HT1080 (cell line): Measurements from ENCODE around the gene APMAP. TPM values are rescaled to one million over a fixed set of nuclear protein-coding genes. Genes with fewer than 3 reads are reported as not detected.
A peak's percentile ranks its signal among the peaks of the same experiment; 100 is the strongest.

ENCODE experiments used
- DNase-seq: peaks from one replicate; pipeline ENCODE4 v3.0.0-alpha.2; 2015; ENCODE audit warnings: low read depth
- polyA plus RNA-seq, 2 experiments: library from polyadenylated mRNA; depleted of rRNA; stranded (reverse); fragments of >200 nt; gene quantifications; 2 replicates each; pipeline ENCODE4 v1.2.3, GENCODE V29; 2015
- total RNA-seq: library from RNA; depleted of rRNA; stranded (reverse); fragments of >200 nt; shearing (Covaris generic); gene quantifications from 2 replicates; pipeline ENCODE4 v1.2.3, GENCODE V29; 2014; rRNA removed

The APMAP gene, protein sequence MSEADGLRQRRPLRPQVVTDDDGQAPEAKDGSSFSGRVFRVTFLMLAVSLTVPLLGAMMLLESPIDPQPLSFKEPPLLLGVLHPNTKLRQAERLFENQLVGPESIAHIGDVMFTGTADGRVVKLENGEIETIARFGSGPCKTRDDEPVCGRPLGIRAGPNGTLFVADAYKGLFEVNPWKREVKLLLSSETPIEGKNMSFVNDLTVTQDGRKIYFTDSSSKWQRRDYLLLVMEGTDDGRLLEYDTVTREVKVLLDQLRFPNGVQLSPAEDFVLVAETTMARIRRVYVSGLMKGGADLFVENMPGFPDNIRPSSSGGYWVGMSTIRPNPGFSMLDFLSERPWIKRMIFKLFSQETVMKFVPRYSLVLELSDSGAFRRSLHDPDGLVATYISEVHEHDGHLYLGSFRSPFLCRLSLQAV
- total RNA-seq: 173 and 180 TPM in 2 replicates
- polyA plus RNA-seq (2015; cell fraction: cytosol; rRNA removed): 190 and 194 TPM in 2 replicates
- polyA plus RNA-seq (2015; cell fraction: nucleus; rRNA removed): 243 and 247 TPM in 2 replicates

DNA sequence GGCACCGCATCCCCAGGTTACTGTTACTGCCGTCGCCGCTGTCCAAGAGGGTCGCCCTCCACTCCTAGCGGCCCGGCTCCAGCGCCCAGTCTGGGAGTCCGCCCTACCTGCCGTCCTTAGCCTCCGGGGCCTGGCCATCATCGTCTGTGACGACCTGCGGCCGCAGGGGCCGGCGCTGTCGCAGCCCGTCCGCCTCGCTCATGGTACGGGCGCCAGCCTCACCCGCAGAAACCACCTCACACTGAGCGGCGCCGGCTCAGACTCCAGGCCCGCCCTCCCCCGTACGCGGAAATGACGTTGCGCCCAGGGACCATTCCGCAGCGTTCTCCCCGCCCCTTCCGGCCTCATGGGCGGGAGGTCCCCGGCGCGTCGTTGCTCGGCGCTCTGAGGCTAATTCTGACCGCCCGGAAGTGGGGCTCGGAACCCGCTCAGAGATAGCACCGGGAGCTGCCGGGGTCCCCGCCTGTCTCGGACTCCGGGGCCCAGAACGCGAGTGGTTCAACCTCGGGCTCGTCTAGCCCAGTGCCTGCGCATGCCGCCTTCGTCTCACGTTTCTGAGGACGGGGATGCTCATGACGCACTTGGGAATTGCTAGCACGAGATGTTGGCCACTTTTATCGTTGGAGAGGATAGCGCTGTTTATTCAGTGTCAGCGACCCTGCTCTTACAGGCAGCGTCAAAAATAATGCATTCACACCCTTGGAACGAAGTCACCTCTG, at the start of gene APMAP:
APMAP (minus strand) TSS at position 265 of the 719 bp plus-strand sequence; CDS start at position 202, 63 bp downstream.
- DNase-seq: peak; percentile 89

DNA sequence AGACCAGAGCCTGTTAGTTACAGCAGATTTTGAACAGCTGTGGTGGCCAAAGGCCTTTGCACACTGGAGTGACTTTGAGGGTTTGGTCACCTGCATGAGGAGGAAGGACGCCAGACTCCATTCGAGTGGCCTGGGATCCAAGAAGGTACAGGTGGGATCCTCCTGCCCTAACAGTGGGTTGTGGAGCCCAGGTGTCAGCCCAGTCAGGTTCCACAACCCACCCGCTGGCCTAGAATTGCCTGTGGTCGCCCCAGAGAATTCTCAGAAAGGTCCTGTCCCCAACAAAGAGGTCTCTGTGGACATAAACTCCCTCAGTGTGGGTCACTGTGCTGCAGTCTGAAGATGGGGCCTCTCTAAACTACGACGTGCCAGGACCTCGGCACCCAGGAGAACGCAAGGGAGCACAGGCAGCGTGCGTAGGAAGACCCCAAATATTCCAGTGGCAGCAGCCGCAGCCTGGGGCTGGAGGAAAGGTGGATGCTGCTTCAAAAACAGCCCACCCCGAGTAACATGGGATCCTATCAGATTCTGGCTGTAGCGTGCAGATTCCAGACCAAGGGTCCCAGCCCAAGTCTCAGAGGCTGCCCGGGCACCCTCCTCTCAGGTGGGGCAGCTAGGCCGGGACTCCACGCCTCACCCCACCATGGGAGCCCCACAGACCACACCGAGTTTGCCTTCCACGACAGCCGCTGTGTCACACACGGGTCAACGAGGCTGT, 49.4 kb upstream of the APMAP start:
- DNase-seq: no peak

DNA sequence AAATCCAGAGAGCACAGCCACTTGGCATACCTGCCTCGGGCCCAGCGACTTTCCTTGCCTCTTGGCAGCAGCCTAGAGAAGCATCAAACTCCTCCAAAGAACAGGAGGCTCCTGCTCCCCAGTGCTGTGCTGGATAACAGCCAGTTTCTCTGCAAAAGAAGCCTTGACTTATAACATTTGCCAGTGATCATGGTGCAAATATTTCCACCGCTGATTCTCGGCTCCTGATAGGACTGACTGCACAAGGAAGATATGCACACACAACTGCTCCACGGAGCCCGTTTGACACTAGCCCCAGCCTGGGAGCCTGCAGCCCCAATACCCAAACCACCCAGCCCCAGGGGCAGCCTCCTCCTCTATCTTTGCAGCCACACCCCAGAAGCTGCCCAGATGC, 47.9 kb upstream of the APMAP start:
- no peak for DNase-seq

DNA sequence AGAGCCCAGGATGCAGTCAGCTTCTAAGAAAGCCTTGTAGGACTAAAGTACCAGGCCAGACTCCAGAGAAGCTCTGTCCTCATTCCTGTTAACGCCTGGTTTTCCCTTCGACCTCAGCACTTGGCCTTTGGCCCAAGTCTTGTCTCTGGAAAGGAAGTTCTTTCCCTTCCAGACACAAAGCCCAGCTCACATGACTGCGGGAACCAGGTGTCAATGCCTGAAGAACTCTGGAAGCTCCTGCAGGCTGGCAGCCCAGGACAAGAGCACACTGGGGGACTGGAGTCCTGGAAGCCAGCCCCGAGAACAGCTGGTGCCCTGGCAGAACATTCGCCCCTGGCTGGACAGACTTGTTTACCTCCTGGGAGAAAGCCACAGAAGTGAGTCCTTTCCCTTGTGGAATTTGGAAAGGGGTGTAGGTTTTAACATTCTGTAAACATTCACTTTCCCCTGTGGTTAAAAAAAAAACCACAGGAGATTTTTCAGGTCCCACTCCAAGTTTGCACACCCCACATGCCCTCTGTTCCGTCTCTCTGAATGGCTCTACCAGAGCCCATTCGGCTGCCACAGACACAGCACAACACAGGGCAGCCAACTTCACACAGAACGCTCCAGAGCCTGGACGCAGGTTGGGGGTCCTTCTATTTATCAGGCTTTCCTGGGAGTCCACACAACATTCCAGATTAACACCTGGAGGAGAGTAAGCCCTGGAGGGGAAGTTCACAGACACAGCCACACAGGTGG, 47.3 kb upstream of the APMAP start:
- DNase-seq: no peak

DNA sequence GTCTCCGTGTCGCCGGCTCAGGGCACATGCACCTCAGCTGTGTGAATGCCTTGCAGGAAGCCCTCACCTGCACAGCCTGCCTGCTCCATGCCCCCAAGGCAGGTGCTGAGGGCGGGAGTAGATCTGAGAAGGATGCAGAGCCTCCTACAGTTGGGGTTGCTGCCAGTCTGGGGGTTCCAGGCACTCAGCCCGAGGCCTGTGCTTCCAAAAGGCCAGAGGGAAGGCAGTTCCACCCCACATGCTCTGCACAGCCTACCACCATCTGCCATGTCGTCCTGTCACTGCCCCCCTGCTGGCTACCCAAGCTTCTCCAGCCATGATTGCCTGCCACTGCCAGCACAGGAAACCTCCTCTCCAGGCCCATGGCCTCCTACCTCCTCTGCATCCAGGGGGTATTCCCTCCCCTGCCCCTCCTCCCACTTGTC, 46.1 kb upstream of the APMAP start:
- no peak for DNase-seq

DNA sequence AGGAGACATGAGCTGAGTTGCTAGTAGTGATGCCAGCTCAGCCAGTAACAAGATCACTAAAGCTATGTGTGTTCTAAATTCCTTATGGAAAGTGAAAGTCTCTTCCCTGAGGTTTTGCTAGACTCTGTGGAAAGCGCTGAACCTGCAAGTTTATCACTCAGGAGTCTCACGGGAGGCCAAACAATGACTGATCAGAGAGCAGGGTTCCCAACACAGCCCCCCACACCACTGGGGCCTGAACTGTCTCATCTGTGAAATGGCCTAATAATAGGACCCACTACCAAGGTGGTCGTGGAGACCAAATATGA, 45.5 kb upstream of the APMAP start:
- DNase-seq: no peak

DNA sequence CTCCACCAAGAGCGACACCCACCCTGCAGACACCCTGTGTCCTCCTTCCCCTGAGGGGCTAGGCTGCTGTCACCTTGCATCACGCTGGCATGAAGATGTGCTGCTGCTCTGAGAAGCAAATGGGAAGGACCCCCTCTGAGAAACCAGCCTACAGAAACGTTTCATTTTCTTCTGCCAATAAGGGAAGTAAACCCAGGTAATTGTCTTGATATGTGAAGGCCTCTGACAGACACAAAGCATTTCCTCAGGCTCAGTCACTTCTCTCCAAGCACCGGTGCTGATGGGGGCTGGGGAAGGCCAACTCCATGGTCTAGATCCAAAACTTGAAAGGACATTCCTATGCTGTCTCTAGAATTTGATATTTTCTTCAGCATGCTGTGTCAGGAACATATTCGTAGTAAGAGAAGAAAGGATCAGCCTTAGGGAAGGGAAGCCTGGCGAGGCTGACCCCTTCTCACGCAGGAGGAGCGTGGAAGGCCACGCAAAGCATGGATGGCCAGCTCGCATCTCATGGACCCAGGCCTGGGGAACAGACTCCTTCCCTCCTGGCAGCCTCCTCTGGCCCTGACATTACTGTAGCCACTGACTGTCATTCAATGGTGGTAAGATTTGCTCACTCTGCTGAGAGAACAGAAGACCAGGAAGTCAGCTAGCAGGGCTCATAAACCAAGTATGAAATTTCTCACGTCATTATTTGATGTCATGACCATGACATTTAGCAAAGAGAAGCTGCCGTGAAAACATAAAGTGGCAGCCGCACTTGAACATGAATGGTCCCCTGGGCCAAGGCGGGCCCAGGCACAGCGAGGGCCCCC, 44.9 kb upstream of the APMAP start:
- no peak for DNase-seq

DNA sequence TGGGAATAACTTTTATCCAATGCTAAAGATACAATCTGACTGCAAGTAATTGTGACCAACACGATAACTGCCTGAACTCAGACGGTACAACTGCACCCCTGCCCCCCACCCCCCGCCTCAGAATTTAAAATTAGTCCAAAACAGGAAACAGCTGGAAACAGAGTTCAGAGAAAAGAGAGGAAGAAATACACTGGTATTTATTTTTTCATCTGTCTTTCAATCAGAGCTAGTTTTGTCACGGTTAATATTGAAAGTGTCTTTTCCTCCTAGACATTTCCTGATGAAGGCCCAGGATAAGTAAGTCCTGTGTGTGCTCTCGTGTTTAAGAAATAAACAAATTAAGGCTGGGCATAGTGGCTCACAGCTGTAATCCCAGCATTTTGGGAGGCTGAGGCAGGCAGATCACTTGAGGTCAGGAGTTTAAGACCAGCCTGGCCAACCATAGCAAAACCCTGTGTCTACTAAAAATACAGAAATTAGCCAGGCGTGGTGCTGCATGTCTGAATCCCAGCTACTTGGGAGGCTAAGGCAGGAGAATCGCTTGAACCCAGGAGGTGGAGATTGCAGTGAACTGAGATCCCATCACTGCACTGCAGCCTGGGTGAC, 43.9 kb upstream of the APMAP start:
- no peak for DNase-seq

DNA sequence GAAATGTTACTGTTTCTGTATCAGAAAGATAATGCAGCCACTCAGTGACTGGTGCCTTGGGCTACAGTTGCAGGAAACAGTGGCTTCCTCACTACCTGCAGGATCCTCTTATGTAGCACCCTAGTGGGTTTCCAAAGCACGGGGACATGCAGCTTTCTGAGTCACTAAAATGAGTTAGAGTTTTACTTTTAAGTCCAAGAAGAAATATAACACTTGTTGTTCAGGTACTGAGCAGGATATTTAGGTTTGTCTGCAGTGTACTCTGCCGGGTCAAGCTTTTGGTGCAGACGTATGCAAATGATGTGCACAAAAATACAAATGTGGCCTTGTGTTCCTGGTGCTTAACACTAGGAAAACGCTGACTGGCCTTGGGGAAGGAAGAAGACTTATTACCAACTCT, 43.4 kb upstream of the APMAP start:
- no peak for DNase-seq

DNA sequence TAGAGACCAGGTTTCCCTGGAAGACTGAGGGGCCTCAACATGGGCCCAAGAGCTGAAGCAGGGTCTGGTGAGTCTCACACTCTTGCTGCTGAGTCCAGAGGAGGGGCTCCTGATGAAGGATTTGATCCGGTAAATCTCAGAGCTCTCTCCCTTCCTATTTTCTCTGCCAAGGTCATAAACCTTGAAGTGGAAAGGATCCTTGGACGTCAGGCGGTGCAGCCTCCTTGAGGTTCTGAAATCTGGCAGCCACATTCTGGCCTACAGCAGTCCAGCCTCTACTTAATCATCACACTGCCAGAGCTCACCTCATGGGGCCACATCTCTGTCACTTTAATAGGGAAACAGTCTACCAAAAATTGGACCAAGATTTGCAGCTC, 41.4 kb upstream of the APMAP start:
- DNase-seq: no peak

DNA sequence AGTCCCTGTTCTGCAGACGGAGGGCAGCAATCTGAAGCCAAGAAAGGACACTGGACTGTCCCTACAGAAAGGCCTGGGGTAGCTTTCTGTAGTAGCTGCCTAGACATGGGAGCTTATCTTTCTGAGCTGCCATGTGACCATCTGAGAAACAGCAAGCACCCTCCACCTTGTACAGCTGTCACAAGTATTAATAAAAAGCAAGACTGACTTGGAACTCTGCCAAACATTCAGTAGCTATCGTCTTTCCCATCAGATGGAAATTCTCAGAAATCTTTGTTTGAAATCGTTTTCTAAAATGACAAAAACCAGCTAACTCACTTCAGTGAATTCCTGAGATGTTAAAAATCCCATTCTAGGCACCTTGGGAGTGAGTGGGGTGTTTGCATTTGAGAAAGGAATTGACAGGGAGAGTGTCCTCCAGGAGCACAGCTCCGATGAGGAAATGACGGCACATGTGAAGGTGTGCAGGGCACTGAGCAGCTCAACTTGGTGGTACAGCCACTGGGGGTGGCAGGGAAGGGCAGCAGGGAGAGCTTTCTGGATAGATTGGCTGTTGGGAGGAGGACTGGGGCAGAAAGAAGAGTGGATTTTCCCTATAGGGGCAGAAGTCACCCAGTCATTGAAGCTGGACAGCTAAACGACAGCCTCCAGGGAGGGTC, 40.8 kb upstream of the APMAP start:
- no peak for DNase-seq

DNA sequence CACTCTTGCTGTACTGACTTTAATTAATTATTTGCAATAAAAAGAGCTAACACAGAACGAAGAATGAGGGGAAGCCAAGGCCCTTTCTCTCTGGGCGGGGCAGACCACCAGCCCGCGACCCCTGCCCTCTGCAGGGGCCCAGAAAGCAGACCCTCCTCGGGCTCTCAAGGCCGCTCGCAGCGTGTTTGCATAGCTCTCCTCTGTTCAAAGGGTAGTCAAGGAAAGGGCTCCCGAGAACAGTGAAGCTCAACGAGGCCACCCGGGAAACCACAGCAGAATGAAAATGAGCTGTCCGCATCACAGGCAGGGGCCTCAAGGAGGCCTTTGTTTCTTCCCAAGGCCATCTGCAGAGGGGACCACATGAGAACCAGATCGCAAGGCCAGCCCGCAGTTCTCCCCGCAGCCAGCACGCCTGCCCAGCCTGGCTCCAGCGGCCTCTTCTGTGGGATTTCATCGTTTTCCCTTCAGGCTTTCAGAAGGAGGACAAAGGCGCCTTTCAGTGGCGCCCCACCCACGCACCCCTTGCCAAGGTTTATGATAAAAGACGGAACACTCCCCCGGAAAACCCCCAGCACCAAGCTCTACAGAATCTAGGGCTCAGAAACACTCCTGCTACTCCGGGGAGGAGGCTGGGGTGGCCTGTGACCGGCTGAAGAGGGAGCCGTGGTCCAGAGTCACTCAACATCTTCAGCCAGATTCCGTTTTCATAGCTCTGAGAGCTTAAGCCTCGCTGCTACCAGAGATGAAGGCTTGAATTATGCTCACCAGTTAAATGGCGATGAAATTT, 40.1 kb upstream of the APMAP start:
- no peak for DNase-seq

DNA sequence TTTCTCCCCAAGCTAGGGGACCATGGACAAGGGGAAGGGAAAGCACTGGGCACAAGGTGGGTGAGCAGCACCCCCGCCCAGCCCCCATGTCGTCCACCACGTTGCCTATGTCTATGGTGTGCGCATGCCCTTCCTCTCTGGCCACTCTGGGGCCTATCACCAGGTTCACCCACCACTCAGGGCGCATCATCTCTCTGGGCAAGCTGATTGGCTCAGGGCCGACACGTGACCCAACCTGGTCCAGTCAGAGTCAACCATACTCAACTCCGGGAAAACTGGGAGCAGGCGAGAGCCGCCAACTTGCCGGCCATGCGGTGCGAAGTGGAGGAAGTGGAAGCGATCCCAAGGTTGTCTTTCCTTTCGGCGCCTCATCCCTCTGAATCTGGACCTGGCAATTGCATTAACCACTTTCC, 39.5 kb upstream of the APMAP start:
- DNase-seq: no peak

DNA sequence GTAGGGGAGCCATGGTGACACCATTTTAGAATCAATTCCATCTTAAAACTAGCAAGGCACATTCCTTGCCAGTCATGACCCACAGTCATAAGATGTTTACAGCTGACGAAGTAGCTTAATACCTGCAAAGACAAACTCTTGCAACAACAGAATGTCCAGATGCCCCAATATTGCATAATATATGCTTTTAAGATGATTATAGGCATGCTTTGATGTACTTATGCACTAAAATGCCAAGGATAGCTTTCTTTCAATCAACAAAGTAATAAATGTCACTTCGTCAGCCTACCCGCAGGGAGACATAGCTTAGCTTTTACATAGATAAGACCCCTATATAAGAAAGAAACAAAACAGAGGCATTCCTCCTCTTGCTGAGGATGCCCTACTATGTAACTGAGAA, 38.7 kb upstream of the APMAP start:
- DNase-seq: no peak

DNA sequence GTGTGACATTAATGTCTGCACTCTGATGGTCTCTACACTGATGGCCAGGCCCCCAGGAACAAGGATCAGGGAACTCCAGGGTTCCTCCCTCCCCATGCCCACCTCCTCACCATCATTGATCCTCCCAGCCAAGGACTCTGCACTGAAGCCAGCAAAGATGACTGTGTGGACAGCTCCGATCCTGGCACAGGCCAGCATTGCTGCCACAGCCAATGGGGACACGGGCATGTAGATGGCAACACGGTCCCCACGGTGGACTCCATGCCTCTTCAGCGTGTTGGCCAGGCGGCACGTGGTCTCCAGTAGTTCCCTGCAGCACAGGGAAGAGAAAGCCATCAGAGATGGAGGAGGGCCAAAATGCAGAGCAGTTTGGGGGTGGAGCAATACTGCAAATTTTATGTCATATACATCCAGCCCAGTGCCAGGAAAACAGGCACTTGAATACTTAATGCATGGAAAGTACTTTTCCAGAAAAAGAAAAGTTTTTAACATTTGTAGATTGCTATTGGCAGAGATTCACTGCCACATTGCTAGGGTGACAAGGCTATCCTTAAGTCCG, 38.2 kb upstream of the APMAP start:
- DNase-seq: no peak

DNA sequence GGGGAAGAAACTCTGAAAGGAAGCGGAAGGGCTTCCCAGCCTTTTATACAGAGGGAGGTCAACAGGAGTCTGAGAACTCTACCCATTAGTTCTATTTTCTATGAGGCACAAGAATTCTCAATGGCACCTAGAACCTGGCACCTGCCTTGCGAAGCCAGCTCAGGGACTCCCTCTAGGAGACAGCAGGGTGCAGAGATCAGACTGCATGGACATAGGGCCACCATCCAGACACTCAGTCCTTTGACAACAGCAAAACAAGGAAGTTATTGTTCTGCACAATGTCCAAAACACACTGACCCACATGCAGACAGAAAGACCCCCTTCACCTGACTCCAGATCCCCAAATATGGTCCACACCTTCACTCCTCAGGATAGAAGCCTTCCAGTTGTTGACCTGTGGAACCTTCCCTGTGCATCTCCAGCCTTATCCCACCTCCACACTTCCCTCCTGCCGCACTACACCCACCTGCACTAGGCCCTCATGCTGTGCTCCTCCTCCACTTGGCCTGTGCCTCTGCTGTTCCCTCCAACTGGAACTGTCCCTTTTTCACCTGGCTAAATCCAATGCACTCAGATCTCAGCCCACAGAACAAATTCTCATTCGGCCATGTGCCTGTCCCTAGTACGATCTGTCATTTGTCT, 37.6 kb upstream of the APMAP start:
- DNase-seq: no peak

DNA sequence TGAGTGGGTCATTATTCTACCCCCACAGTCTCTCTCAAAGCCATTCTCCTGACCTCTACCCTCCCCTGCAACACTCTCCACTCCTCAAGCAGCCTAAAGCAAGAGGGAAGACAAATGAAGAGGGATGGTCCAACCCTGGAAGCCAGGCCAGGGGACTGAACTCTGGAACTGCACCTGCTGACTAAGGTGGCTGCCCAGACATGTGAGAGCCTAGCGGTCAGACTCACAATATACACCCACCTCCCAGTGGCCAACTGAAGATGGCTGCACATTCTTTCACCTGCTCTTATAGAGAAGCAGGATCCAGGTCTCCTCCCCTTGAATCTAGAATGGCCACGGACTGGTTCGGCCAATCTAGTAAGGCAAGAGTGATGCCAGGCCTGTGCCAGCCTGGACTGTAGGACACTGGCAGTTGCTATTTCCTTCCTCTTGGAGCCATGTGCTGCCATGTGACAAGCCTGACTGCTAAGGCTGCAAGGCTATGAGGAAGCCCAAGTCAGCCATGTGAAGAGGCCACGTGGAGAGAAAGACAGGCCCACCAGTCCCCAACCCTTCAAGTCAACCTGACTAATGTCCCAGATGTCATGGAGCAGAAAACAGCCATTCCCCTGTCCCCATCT, 33.5 kb upstream of the APMAP start:
- DNase-seq: no peak
